Stimulated activated CD8-positive, alpha-beta memory T cell treated with anti-CD3 and anti-CD28 coated beads, Interleukin-7, amount 100 ng/mL, for 1 hour (primary cell): ENCODE results near the gene PDX1.

ENCODE experiments used
- DNase-seq, 2 donors: peaks; one replicate each; pipeline ENCODE4 v3.0.0-alpha.2; 2020; ENCODE audit warnings: low read depth in 2 of 2

Gene PDX1

GRCh38 chr13:27970382-27971235 is 50.8 kb downstream of the PDX1 start:
- DNase-seq = no peak

- DNase-seq = no peak
These were observed 51.4 kb downstream of the PDX1 start for GRCh38 chr13:27971236-27971645.

GRCh38 chr13:27971776-27972477 is 52.1 kb downstream of the PDX1 start:
- no peak for DNase-seq

- DNase-seq = no peak
These were observed 52.6 kb downstream of the PDX1 start for GRCh38 chr13:27972478-27972820.

- DNase-seq = no peak
These were observed 53.5 kb downstream of the PDX1 start for GRCh38 chr13:27973291-27973690.

- DNase-seq = no peak
These were observed 54.3 kb downstream of the PDX1 start for GRCh38 chr13:27973961-27974662.
